ENCODE data around the gene CRB3. TPM values are rescaled to one million over a fixed set of nuclear protein-coding genes. Genes with fewer than 3 reads are reported as not detected.

Gene CRB3
- total RNA-seq, 2 donors from 2014 or later: 23.1 to 39.3 TPM

- Histone ChIP-seq H3K27ac (no peak overlapping the region), H3K27me3 (replicated peaks; ENCODE audit: insufficient read depth) (peaks cover 14% of the 10 kb centered on the region), H3K4me1 (replicated peaks) (no peaks in the 10 kb centered on the region), H3K9me3 (no peaks in the 10 kb centered on the region), H3K36me3 (no peaks in the 10 kb centered on the region), H3K4me3 (no peak overlapping the region)
- intact Hi-C loops (cut with DNase I): no loop called here
- no peak for DNase-seq (ENCODE audit: low spot score)
- TF ChIP-seq POLR2A (IDR thresholded peaks at IDR 0.05): no peak
- WGBS: 64% methylated on average over 7 of the region's 7 CpGs
Measured at GRCh38 chr19:6479836-6480398, 15.8 kb downstream of the CRB3 start.

- WGBS: 86% methylated on average over 10 of the region's 10 CpGs
- DNase-seq (ENCODE audit: low spot score): no peak
- intact Hi-C loops (cut with DNase I): no loop called here
- Histone ChIP-seq H3K4me1 (replicated peaks) (no peaks in the 10 kb centered on the region), H3K4me3 (no peak overlapping the region), H3K9me3 (no peaks in the 10 kb centered on the region), H3K27ac (no peak overlapping the region), H3K36me3 (no peaks in the 10 kb centered on the region), H3K27me3 (replicated peaks; ENCODE audit: insufficient read depth) (peaks cover 8% of the 10 kb centered on the region)
- no peak for TF ChIP-seq POLR2AphosphoS5 (IDR thresholded peaks at IDR 0.05)
- TF ChIP-seq CTCF (IDR thresholded peaks at IDR 0.05): no peak
- TF ChIP-seq POLR2A (IDR thresholded peaks at IDR 0.05): no peak
Measured at GRCh38 chr19:6480848-6481415, 16.9 kb downstream of the CRB3 start.

GRCh38 chr19:6481541-6482342 lies 17.7 kb downstream of the CRB3 start, which contains the start of gene DENND1C:
TSS of gene DENND1C (minus strand) at chr19:6481787. CDS start at chr19:6481695, 92 bp downstream.
- H3K4me3 ChIP-seq: no peak within 1 kb of the TSS
- no peaks in the 10 kb centered on the region for H3K4me1 ChIP-seq (replicated peaks)
- H3K36me3 ChIP-seq: no peaks in the 10 kb centered on the region
- 45% methylated on average over 24 of the region's 24 CpGs for WGBS
- intact Hi-C loops (cut with DNase I): no loop called here
- no peak within 1 kb of the TSS for H3K27ac ChIP-seq
- peaks cover 4% of the 10 kb centered on the region for H3K27me3 ChIP-seq (replicated peaks; ENCODE audit: insufficient read depth)
- no peak for TF ChIP-seq POLR2A (IDR thresholded peaks at IDR 0.05)
- no peak for TF ChIP-seq POLR2AphosphoS5 (IDR thresholded peaks at IDR 0.05)
- no peak for TF ChIP-seq CTCF (IDR thresholded peaks at IDR 0.05)
- DNase-seq (ENCODE audit: low spot score): no peak
- H3K9me3 ChIP-seq: no peaks in the 10 kb centered on the region

- TF ChIP-seq POLR2A (IDR thresholded peaks at IDR 0.05) (no peak), POLR2AphosphoS5 (IDR thresholded peaks at IDR 0.05) (no peak), CTCF (IDR thresholded peaks at IDR 0.05) (no peak)
- Histone ChIP-seq H3K4me3 (no peak overlapping the region), H3K36me3 (no peaks in the 10 kb centered on the region), H3K4me1 (replicated peaks) (no peaks in the 10 kb centered on the region), H3K27me3 (replicated peaks; ENCODE audit: insufficient read depth) (no peaks in the 10 kb centered on the region), H3K9me3 (no peaks in the 10 kb centered on the region), H3K27ac (no peak overlapping the region)
- 93% methylated on average over 8 of the region's 8 CpGs for WGBS
- no peak for DNase-seq (ENCODE audit: low spot score)
- intact Hi-C loops (cut with DNase I): no loop called here
Measured at GRCh38 chr19:6482343-6482686, 18.2 kb downstream of the CRB3 start.

- H3K27me3 ChIP-seq (replicated peaks; ENCODE audit: insufficient read depth): no peaks in the 10 kb centered on the region
- no peak for TF ChIP-seq POLR2AphosphoS5 (IDR thresholded peaks at IDR 0.05)
- TF ChIP-seq POLR2A (IDR thresholded peaks at IDR 0.05): no peak
- TF ChIP-seq CTCF (IDR thresholded peaks at IDR 0.05): no peak
- DNase-seq (ENCODE audit: low spot score): no peak
- H3K9me3 ChIP-seq: no peaks in the 10 kb centered on the region
- no peaks in the 10 kb centered on the region for H3K36me3 ChIP-seq
- 33% methylated on average over 3 of the region's 3 CpGs for WGBS
- H3K27ac ChIP-seq: no peak overlapping the region
- intact Hi-C loops (cut with DNase I): no loop called here
- H3K4me1 ChIP-seq (replicated peaks): no peaks in the 10 kb centered on the region
- no peak overlapping the region for H3K4me3 ChIP-seq
Measured at GRCh38 chr19:6483235-6483634, 19.2 kb downstream of the CRB3 start.

Data from prostate gland (tissue), 2 donors.